Activated CD4-positive, alpha-beta memory T cell treated with anti-CD3 and anti-CD28 coated beads, Interleukin-2, amount 10 ng/mL, durations not matched to agents 7 days and 5 days (primary cell): Measurements from ENCODE around the gene ZNF385C. TPM values are rescaled to one million over a fixed set of nuclear protein-coding genes. Genes with fewer than 3 reads are reported as not detected.
"Not testable (repeated sequence)": the region's sequence is repeated elsewhere in the genome, so short reads cannot be mapped to it uniquely, and the experiment has no call there.

Experiments used
- CTCF ChIA-PET: fragments of 350-600 bp; sonication (Branson Sonifier 250); formaldehyde crosslinking; loops from one replicate; lab custom pipeline; 2021; ENCODE audit warnings: antibody characterized with exemption, inconsistent platforms; lab: Charles Lee
- POLR2A ChIA-PET: fragments of 350-600 bp; sonication (Branson Sonifier 250); formaldehyde crosslinking; loops from one replicate; lab custom pipeline; 2021; ENCODE audit warnings: antibody characterized with exemption; lab: Charles Lee
- DNase-seq: peaks from one replicate; pipeline ENCODE4 v3.0.0-alpha.2; 2020
- H3K27ac Mint-ChIP-seq: one replicate; pipeline ENCODE4 v1.8.0; 2021; ENCODE audit warnings: mild to moderate bottlenecking, mixed read lengths
- H3K27me3 Mint-ChIP-seq: one replicate; pipeline ENCODE4 v1.8.0; 2021; ENCODE audit warnings: mixed read lengths
- H3K36me3 Mint-ChIP-seq: one replicate; pipeline ENCODE4 v1.8.0; 2021; ENCODE audit warnings: low read depth, mixed read lengths
- H3K4me1 Mint-ChIP-seq: one replicate; pipeline ENCODE4 v1.8.0; 2021; ENCODE audit warnings: mixed read lengths
- H3K4me3 Mint-ChIP-seq: one replicate; pipeline ENCODE4 v1.8.0; 2021; ENCODE audit warnings: mild to moderate bottlenecking, mixed read lengths
- H3K9me3 Mint-ChIP-seq: one replicate; pipeline ENCODE4 v1.8.0; 2021; ENCODE audit warnings: mixed read lengths
- total RNA-seq, 2 experiments: library from RNA; stranded (reverse); gene quantifications; one replicate each; pipeline ENCODE4 v1.2.3, GENCODE V29; 2021

Gene ZNF385C
- total RNA-seq, 2 experiments from 2014 or later: not detected

GRCh38 chr17:42018988-42019387 lies 79.3 kb downstream of the ZNF385C start:
- ChIA-PET CTCF (interaction anchor here (0.6 to 4.8 kb wide), 8 partner anchors 12 to 102 kb away, joined by 3 to 70 read pairs (median 6); partner anchors contain the start of genes DHX58 and KAT2A), POLR2A (interaction anchor here (1.4 to 12.8 kb wide), 7 partner anchors 8 to 135 kb away, joined by 3 to 237 read pairs (median 29); partner anchors contain the start of genes CNP, DHX58, KAT2A and ODAD4)
- peaks cover 36% of the 10 kb centered on the region for H3K36me3 Mint-ChIP-seq
- H3K4me3 Mint-ChIP-seq: peak overlapping the region; percentile 99
- H3K9me3 Mint-ChIP-seq: no peaks in the 10 kb centered on the region
- H3K27me3 Mint-ChIP-seq: no peaks in the 10 kb centered on the region
- peak overlapping the region; percentile 97 for H3K27ac Mint-ChIP-seq
- H3K4me1 Mint-ChIP-seq: peaks cover 56% of the 10 kb centered on the region
- no peak for DNase-seq

- CTCF ChIA-PET: interaction anchor here (0.5 to 4.8 kb wide), 15 partner anchors 9 to 1200 kb away, joined by 3 to 70 read pairs (median 5); partner anchors contain the start of genes ACLY, DHX58 and KCNH4
- POLR2A ChIA-PET: interaction anchor here (1.0 to 12.8 kb wide), 26 partner anchors 9 to 815 kb away, joined by 3 to 237 read pairs (median 8); partner anchors contain the start of genes ACLY, CNP, DHX58 and EIF1
- H3K9me3 Mint-ChIP-seq: no peaks in the 10 kb centered on the region
- peaks cover 36% of the 10 kb centered on the region for H3K36me3 Mint-ChIP-seq
- H3K27me3 Mint-ChIP-seq: no peaks in the 10 kb centered on the region
- peaks cover 60% of the 10 kb centered on the region for H3K4me1 Mint-ChIP-seq
- DNase-seq: no peak
- H3K4me3 Mint-ChIP-seq: peak overlapping the region; percentile 99
- peak overlapping the region; percentile 97 for H3K27ac Mint-ChIP-seq
Observed at GRCh38 chr17:42018339-42018738, 79.9 kb downstream of the ZNF385C start.

- DNase-seq: peak; percentile 42
- Mint-ChIP-seq H3K4me3 (peak overlapping the region; percentile 99), H3K9me3 (no peaks in the 10 kb centered on the region), H3K36me3 (peaks cover 38% of the 10 kb centered on the region), H3K27ac (peak overlapping the region; percentile 97), H3K4me1 (peaks cover 63% of the 10 kb centered on the region), H3K27me3 (no peaks in the 10 kb centered on the region)
- ChIA-PET POLR2A (interaction anchor here (0.8 to 12.8 kb wide), 36 partner anchors 9 to 980 kb away, joined by 3 to 237 read pairs (median 4); partner anchors contain the start of genes ACLY, CNP, DHX58 and EIF1), CTCF (interaction anchor here (0.7 to 4.8 kb wide), 20 partner anchors 8 to 204 kb away, joined by 3 to 70 read pairs (median 4); partner anchors contain the start of genes ACLY, DHX58, KCNH4 and ODAD4)
Observed at GRCh38 chr17:42017866-42018200, 80.4 kb downstream of the ZNF385C start.

- Mint-ChIP-seq H3K27me3 (no peaks in the 10 kb centered on the region), H3K9me3 (no peaks in the 10 kb centered on the region), H3K4me1 (peaks cover 65% of the 10 kb centered on the region), H3K36me3 (peaks cover 35% of the 10 kb centered on the region), H3K27ac (peak within 1 kb of the TSS; percentile 97), H3K4me3 (peak within 1 kb of the TSS; percentile 99)
- peak; percentile 91 for DNase-seq
- POLR2A ChIA-PET: interaction anchor here (0.6 to 12.8 kb wide), 39 partner anchors 8 to 981 kb away, joined by 3 to 237 read pairs (median 4); partner anchors contain the start of genes ACLY, CNP, DHX58 and EIF1
- CTCF ChIA-PET: interaction anchor here (0.7 to 4.8 kb wide), 23 partner anchors 8 to 205 kb away, joined by 3 to 70 read pairs (median 5); partner anchors contain the start of genes ACLY, CNP, DHX58 and KCNH4
Observed at GRCh38 chr17:42016941-42017865, 81.1 kb downstream of the ZNF385C start, which contains the start of gene DNAJC7. Gene DNAJC7 (minus strand): TSS chr17:42017439. CDS start chr17:42017416, 23 bp downstream.

DNA sequence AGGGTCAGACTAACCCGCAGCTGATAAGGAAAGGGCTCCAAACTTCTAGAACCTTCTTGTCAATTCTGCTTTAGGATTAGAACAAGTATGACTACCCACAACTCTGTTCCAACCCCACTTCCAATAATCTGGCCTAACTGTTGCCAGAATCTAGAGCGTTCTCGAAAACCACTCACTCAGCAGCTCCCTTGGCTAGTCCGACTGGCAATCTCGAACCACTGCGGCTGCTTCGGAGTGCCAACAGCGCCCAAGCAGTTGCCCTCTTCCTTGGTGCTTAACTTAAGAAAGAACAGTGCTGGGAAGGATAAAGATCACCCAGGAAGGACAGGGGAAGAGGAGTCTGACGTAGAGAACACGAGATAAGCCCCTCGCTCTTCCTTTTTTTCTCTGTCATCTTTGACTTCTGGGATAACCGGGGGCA lies 81.9 kb downstream of the ZNF385C start:
- Mint-ChIP-seq H3K4me3 (peak overlapping the region; percentile 99), H3K9me3 (no peaks in the 10 kb centered on the region), H3K27me3 (no peaks in the 10 kb centered on the region), H3K27ac (peak overlapping the region; percentile 97), H3K36me3 (peaks cover 34% of the 10 kb centered on the region), H3K4me1 (peaks cover 67% of the 10 kb centered on the region)
- ChIA-PET POLR2A (interaction anchor here (0.8 to 12.8 kb wide), 20 partner anchors 9 to 562 kb away, joined by 3 to 237 read pairs (median 10); partner anchors contain the start of genes ACLY, CNP, DHX58 and GHDC), CTCF (interaction anchor here (0.8 to 4.8 kb wide), 9 partner anchors 9 to 165 kb away, joined by 3 to 70 read pairs (median 5); partner anchors contain the start of genes CNP, DHX58, KCNH4 and RAB5C)
- peak; percentile 25 for DNase-seq

DNA sequence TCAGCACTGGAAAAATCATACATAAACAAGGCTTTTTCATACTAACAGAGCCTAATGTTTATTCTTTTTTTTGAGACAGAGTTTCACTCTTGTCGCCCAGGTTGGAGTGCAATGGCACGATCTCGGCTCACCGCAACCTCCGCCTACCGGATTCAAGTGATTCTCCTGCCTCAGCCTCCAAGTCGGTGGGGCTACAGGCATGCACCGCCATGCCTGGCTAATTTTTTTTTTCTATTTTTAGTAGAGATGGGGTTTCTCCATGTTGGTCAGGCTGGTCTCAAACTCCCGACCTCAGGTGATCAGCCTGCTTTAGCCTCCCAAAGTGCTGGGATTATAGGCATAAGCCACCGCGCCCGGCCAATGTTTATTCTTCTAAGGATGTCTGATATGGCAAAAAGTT lies 84.5 kb downstream of the ZNF385C start:
- H3K27ac Mint-ChIP-seq, H3K27me3 Mint-ChIP-seq, DNase-seq: not testable (repeated sequence)

GRCh38 chr17:42012363-42012762 lies 85.9 kb downstream of the ZNF385C start:
- not testable (repeated sequence) for H3K27ac Mint-ChIP-seq, DNase-seq, H3K27me3 Mint-ChIP-seq, H3K9me3 Mint-ChIP-seq, H3K4me3 Mint-ChIP-seq
- peaks cover 58% of the 10 kb centered on the region for H3K4me1 Mint-ChIP-seq
- ChIA-PET CTCF (interaction anchor here (1.8 to 2.2 kb wide), 2 partner anchors 13 to 169 kb away, joined by 4 to 5 read pairs; partner anchors contain the start of gene KCNH4), POLR2A (interaction anchor here (1.0 to 1.6 kb wide), 2 partner anchors 45 to 100 kb away, joined by 3 to 4 read pairs; partner anchors contain the start of genes CNP and DHX58)
- peaks cover 44% of the 10 kb centered on the region for H3K36me3 Mint-ChIP-seq

More for the DNA sequence above, 84.5 kb downstream of the ZNF385C start:
- Mint-ChIP-seq H3K4me1 (peaks cover 68% of the 10 kb centered on the region), H3K36me3 (peaks cover 44% of the 10 kb centered on the region)
- CTCF ChIA-PET: interaction anchor here (1.8 to 2.2 kb wide), 2 partner anchors 12 to 168 kb away, joined by 4 to 5 read pairs; partner anchors contain the start of gene KCNH4
- H3K9me3 Mint-ChIP-seq, POLR2A ChIA-PET, H3K4me3 Mint-ChIP-seq: not testable (repeated sequence)

- H3K4me1 Mint-ChIP-seq: peaks cover 56% of the 10 kb centered on the region
- POLR2A ChIA-PET: no interaction called here
- no peak overlapping the region for H3K4me3 Mint-ChIP-seq
- no peak for DNase-seq
- peaks cover 37% of the 10 kb centered on the region for H3K36me3 Mint-ChIP-seq
- peak overlapping the region; percentile 22 for H3K27ac Mint-ChIP-seq
- CTCF ChIA-PET: no interaction called here
- H3K9me3 Mint-ChIP-seq: no peaks in the 10 kb centered on the region
- no peaks in the 10 kb centered on the region for H3K27me3 Mint-ChIP-seq
Observed at GRCh38 chr17:42010898-42011516, 87.3 kb downstream of the ZNF385C start.

DNA sequence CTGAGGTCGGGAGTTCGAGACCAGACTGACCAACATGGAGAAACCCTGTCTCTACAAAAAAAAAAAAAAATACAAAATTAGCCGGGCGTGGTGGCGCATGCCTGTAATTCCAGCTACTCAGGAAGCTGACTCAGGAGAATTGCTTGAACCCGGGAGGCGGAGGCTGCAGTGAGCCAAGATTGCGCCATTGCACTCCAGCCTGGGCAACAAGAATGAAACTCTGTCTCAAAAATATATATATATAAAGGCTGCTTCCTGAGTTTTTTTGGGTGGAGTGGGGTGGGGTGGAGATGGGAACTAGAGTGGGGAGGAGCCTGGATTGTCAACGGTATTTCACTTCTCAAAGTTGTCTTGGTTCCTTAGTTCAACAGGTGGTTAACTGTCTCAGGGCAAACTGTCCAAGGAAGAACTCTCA lies 88.0 kb downstream of the ZNF385C start:
- Mint-ChIP-seq H3K36me3 (peaks cover 31% of the 10 kb centered on the region), H3K4me1 (peaks cover 51% of the 10 kb centered on the region)
- H3K27ac Mint-ChIP-seq, CTCF ChIA-PET, DNase-seq, H3K9me3 Mint-ChIP-seq, H3K27me3 Mint-ChIP-seq, H3K4me3 Mint-ChIP-seq: not testable (repeated sequence)
- POLR2A ChIA-PET: interaction anchor here (2.2 kb wide), 1 partner anchor 8 kb away, joined by 9 read pairs; the partner anchor contains the start of gene DNAJC7

- ChIA-PET POLR2A (interaction anchor here (1.0 to 2.2 kb wide), 2 partner anchors 9 to 11 kb away, joined by 3 to 9 read pairs; partner anchors contain the start of genes DNAJC7 and NKIRAS2), CTCF (interaction anchor here (0.6 to 1.2 kb wide), 5 partner anchors 9 to 241 kb away, joined by 3 to 4 read pairs (median 3); partner anchors contain the start of gene NKIRAS2)
- H3K9me3 Mint-ChIP-seq: no peaks in the 10 kb centered on the region
- peaks cover 48% of the 10 kb centered on the region for H3K4me1 Mint-ChIP-seq
- no peak overlapping the region for H3K27ac Mint-ChIP-seq
- no peak for DNase-seq
- H3K36me3 Mint-ChIP-seq: peaks cover 27% of the 10 kb centered on the region
- H3K27me3 Mint-ChIP-seq: no peaks in the 10 kb centered on the region
- no peak overlapping the region for H3K4me3 Mint-ChIP-seq
Observed at GRCh38 chr17:42009170-42009569, 89.1 kb downstream of the ZNF385C start.

- Mint-ChIP-seq H3K27ac (no peak overlapping the region), H3K4me3 (no peak overlapping the region), H3K36me3 (peaks cover 41% of the 10 kb centered on the region), H3K4me1 (peaks cover 20% of the 10 kb centered on the region), H3K27me3 (no peaks in the 10 kb centered on the region), H3K9me3 (no peaks in the 10 kb centered on the region)
- DNase-seq: no peak
- ChIA-PET CTCF (interaction anchor here (0.8 kb wide), 1 partner anchor 12 kb away, joined by 3 read pairs; the partner anchor contains the start of gene DNAJC7), POLR2A (interaction anchor here (0.6 to 2.5 kb wide), 4 partner anchors 11 to 176 kb away, joined by 3 to 12 read pairs (median 4); partner anchors contain the start of genes DNAJC7 and KCNH4)
Observed at GRCh38 chr17:42005166-42005565, 93.1 kb downstream of the ZNF385C start.
